ENCODE results near the gene OSBPL9.
"Not testable (repeated sequence)": the region's sequence is repeated elsewhere in the genome, so short reads cannot be mapped to it uniquely, and the experiment has no call there.

The OSBPL9 gene

DNA sequence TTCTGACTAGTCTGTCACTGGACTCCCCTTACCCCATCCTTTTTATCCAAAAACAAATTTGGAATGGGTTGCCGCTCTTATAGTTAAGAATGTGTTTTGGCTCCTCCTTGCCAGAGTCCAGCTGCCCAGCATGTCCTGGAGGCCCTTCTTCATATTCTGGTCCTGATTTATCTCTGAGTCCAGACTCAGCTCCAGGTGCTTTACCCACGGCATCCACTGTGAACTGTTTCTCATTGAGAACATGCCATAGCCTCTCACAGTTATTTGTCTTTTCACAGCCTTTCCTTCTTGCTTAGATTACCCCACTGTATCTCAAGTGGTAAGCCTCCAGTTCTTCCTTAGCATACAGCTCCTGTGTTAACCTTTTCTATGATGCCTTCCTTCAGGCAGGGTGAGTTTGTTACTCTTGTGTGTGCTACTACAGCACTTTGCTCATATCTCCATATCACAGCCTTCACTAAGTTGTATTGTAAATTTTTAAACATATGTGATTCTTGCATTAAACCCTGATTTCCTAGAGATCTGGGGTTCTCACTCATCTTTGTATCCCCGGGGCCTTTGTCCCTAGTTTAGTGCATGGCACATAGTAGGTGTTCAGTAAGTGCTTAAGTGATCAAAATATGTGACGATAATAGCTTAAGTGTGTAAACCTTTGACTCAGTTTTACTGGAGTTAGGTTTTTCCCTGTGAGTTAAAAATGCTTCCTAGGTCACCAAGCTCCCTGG, 116.0 kb downstream of the OSBPL9 start:
- in situ Hi-C loops (cut with HindIII; ENCODE audit: low pct_ligation_motif_present, low sequenced_read_pairs), result no loop called here
- no peaks in the 10 kb centered on the region for H3K36me3 ChIP-seq (replicated peaks)
- no peak overlapping the region for H3K4me3 ChIP-seq (ENCODE audit: low read depth, low read length)
- no peak for DNase-seq
- TF ChIP-seq, protein P1, sequence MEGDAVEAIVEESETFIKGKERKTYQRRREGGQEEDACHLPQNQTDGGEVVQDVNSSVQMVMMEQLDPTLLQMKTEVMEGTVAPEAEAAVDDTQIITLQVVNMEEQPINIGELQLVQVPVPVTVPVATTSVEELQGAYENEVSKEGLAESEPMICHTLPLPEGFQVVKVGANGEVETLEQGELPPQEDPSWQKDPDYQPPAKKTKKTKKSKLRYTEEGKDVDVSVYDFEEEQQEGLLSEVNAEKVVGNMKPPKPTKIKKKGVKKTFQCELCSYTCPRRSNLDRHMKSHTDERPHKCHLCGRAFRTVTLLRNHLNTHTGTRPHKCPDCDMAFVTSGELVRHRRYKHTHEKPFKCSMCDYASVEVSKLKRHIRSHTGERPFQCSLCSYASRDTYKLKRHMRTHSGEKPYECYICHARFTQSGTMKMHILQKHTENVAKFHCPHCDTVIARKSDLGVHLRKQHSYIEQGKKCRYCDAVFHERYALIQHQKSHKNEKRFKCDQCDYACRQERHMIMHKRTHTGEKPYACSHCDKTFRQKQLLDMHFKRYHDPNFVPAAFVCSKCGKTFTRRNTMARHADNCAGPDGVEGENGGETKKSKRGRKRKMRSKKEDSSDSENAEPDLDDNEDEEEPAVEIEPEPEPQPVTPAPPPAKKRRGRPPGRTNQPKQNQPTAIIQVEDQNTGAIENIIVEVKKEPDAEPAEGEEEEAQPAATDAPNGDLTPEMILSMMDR (IDR thresholded peaks at IDR 0.05; ENCODE audit: low read depth, low read length, missing control alignments), result no peak
- H3K27me3 ChIP-seq (replicated peaks), result no peaks in the 10 kb centered on the region
- no peak overlapping the region for H3K27ac ChIP-seq

DNA sequence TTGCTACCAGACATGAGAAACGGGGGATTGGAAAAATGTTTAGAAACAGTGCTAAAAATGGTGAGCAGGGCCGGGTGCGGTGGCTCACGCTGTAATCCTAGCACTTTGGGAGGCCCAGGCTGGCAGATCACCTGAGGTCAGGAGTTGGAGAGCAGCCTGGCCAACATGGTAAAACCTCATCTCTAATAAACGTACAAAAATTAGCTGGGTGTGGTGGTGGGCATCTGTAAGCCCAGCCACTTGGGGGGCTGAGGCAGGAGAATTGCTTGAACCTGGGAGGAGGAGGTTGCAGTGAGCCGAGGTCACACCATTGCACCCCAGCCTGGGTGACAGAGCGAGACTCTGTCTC, 116.5 kb downstream of the OSBPL9 start:
- H3K27ac ChIP-seq; H3K36me3 ChIP-seq (replicated peaks); H3K27me3 ChIP-seq (replicated peaks); DNase-seq; H3K4me3 ChIP-seq (ENCODE audit: low read depth, low read length); in situ Hi-C loops (cut with HindIII; ENCODE audit: low pct_ligation_motif_present, low sequenced_read_pairs): not testable (repeated sequence)

DNA sequence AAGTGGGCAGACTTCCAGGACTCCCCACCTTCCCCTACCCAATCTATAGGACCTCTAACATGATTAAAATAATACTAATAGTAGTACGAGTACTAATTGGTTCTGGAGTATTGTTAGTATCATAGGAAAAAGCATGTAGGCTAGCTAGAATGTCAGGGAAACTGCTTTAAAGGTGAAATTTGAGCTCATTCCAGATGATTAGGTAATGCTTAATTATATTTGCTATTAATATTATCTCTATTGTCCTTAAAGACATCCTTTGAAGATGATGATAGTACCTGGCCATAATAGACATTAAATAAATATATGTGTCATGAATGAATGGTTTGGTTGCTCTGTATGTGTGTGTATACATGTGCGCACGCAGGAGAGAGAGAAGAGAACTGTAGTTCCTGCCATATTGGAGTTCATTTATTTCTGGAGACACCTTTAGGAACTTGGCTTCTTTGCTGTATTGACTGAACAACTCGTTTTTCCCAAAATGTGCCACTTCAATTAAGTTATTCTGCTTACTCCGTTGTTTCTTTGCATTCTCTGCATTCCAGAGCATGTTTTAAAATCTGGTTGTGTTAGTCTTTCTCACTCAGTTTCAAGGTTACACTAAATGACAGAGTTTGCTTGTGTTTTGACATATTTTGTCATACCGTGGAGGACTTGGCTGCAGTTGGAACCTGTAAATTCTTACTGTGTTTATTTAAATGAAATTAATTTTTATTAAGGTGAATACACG, 117.1 kb downstream of the OSBPL9 start:
- DNase-seq, result no peak
- Histone ChIP-seq H3K27me3 (replicated peaks) (no peaks in the 10 kb centered on the region), H3K36me3 (replicated peaks) (no peaks in the 10 kb centered on the region), H3K4me3 (ENCODE audit: low read depth, low read length) (no peak overlapping the region), H3K27ac (no peak overlapping the region)
- in situ Hi-C loops (cut with HindIII; ENCODE audit: low pct_ligation_motif_present, low sequenced_read_pairs), result no loop called here
- TF ChIP-seq, protein P1 (IDR thresholded peaks at IDR 0.05; ENCODE audit: low read depth, low read length, missing control alignments), result no peak

DNA sequence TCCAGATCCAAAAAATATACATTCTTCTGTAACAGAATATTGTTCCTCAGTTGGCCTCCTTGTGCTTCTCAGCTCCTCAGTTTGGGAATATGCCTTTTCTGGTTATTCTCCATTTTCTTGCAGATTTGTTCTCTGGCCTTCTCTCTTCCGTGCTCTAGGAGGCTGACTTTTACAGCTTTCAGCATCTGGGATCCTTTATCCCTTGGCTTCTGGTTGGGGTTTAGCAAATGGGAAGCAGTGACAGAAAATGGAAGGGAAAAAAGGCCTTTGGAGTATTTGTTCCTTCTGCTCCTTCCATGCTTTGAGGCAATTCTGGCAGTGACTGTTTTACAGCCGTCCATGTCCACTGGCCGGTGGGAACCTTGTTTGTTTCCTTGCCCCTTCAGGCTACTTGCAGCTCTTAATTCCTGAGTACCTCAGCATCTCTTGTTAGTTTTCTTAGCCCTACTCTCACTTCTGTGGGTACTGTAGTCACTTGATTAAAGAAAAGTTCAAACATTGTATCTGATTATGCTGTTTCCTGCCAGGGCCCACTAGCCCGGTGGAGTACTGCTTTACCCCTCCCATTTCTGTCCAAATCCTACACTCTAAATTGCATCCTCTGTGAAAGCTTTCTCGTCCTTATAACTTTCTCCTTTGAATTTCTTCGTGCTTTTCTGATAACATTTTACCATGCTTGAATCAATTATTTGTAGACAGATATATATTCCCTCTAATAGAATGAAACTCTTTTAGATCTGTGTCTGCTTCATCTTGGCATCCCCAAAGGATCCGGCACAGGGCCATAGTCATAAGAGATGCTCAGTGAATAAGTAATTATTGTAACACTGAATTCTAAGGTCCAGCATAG, 118.2 kb downstream of the OSBPL9 start:
- Histone ChIP-seq H3K27me3 (replicated peaks) (no peaks in the 10 kb centered on the region), H3K27ac (no peak overlapping the region), H3K36me3 (replicated peaks) (no peaks in the 10 kb centered on the region), H3K4me3 (ENCODE audit: low read depth, low read length) (no peak overlapping the region)
- in situ Hi-C loops (cut with HindIII; ENCODE audit: low pct_ligation_motif_present, low sequenced_read_pairs), result no loop called here
- TF ChIP-seq, protein P1 (IDR thresholded peaks at IDR 0.05; ENCODE audit: low read depth, low read length, missing control alignments), result no peak
- no peak for DNase-seq

DNA sequence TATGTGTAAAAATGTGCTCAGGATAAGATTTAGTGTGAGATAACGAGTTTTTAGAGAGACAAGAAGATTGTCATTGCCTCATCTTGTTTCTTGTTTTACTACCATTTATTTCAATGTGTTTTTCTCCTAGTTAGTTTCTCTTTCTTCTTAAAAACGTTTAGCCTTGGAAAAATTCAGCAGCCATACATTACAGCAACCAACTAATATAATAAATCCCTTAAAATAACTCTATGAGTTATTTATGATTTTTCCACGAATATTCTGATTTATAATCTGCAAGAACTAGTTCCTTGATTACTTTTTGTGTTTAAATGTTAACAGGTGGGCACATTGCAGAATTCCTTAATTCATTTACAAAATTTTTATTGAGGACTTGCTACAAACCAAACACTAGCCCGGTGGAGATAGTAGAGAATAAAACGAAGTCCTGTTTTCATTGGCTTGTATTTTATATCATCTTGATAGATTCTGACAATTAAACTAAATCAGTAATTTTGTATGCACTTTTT, 118.9 kb downstream of the OSBPL9 start:
- Histone ChIP-seq H3K27me3 (replicated peaks) (no peaks in the 10 kb centered on the region), H3K4me3 (ENCODE audit: low read depth, low read length) (no peak overlapping the region), H3K27ac (no peak overlapping the region), H3K36me3 (replicated peaks) (no peaks in the 10 kb centered on the region)
- in situ Hi-C loops (cut with HindIII; ENCODE audit: low pct_ligation_motif_present, low sequenced_read_pairs), result no loop called here
- no peak for DNase-seq
- TF ChIP-seq, protein P1 (IDR thresholded peaks at IDR 0.05; ENCODE audit: low read depth, low read length, missing control alignments), result no peak

DNA sequence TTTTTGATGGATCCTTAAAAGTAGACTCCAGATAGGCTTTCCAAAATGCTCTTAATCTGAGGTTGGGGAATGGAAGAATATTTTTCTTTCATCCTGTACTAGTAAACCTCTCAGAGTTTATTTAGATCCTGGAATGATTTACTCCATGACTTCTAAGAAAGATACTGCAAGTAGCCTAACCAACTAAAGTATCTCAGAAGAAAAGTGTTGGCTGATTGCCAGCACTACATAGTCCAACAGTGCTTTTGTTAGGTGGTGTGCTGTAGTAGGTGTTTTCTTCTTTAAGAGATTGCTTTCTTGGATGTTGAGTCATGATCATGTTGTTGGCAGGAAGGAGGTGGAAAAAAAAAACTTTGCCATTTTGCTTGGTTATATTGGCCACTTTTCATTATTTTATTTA, 119.8 kb downstream of the OSBPL9 start:
- Histone ChIP-seq H3K27me3 (replicated peaks) (no peaks in the 10 kb centered on the region), H3K27ac (no peak overlapping the region), H3K36me3 (replicated peaks) (no peaks in the 10 kb centered on the region), H3K4me3 (ENCODE audit: low read depth, low read length) (no peak overlapping the region)
- peak; percentile 53 for DNase-seq
- TF ChIP-seq, protein P1 (IDR thresholded peaks at IDR 0.05; ENCODE audit: low read depth, low read length, missing control alignments), result no peak
- in situ Hi-C loops (cut with HindIII; ENCODE audit: low pct_ligation_motif_present, low sequenced_read_pairs), result no loop called here
